HEK293 (cell line): ENCODE results near the gene ADORA2A.

Experiments
- CTCF ChIA-PET: fragments of 350-600 bp; formaldehyde crosslinking; extraction: SDS; loops from one replicate; lab custom pipeline; 2021; ENCODE audit warnings: antibody characterized with exemption; lab: Yijun Ruan, JAX
- POLR2A ChIA-PET: fragments of 300-600 bp; formaldehyde crosslinking; extraction: SDS; loops from one replicate; lab custom pipeline; 2020; ENCODE audit warnings: antibody characterized with exemption, inconsistent platforms; lab: Yijun Ruan, JAX
- H3K27ac ChIP-seq: fragments of 200-500 bp; sonication (Bioruptor generic); 2 replicates; pipeline ENCODE4 v1.5.1; 2014; ENCODE audit warnings: low read depth, low read length, control low read depth, inconsistent platforms; ENCODE audit errors: extremely low read depth
- H3K36me3 ChIP-seq, 2 experiments: fragments of 200-500 bp in 1 of 2; sonication (Bioruptor generic) in 1 of 2; 1 replicate in 1 of 2; 2 replicates in 1 of 2; pipeline ENCODE4 v1.5.1; 2014 to 2017; ENCODE audit warnings: inconsistent platforms in 2 of 2, low read length in 2 of 2; ENCODE audit not compliant: control insufficient read depth in 2 of 2, insufficient read depth in 1 of 2
- H3K4me1 ChIP-seq: fragments of 200-500 bp; sonication (Bioruptor generic); 2 replicates; pipeline ENCODE4 v1.5.1; 2014; ENCODE audit warnings: mild to moderate bottlenecking, low read length, inconsistent platforms; ENCODE audit not compliant: control insufficient read depth, insufficient read depth
- H3K4me3 ChIP-seq: 2 replicates; pipeline ENCODE4 v1.5.1; 2011; ENCODE audit warnings: low read depth, mild to moderate bottlenecking, control low read depth, low read length, moderate library complexity
- H3K9me3 ChIP-seq: fragments of 200-500 bp; sonication (Bioruptor generic); 2 replicates; pipeline ENCODE4 v1.5.1; 2014; ENCODE audit warnings: low read depth, low read length, inconsistent platforms; ENCODE audit not compliant: control insufficient read depth, insufficient read depth
- PRDM10 ChIP-seq: fragments of 450-650 bp; formaldehyde crosslinking; IDR thresholded peaks from 2 replicates; pipeline ENCODE4 v1.5.1; 2016; ENCODE audit warnings: missing biosample characterization, missing genetic modification characterization
- SCRT2 ChIP-seq: fragments of 450-650 bp; formaldehyde crosslinking; IDR thresholded peaks from 2 replicates; pipeline ENCODE4 v1.5.1; 2016; ENCODE audit warnings: missing biosample characterization, missing genetic modification characterization
- WT1 ChIP-seq: fragments of 450-650 bp; formaldehyde crosslinking; IDR thresholded peaks from 2 replicates; pipeline ENCODE4 v1.5.1; 2016; ENCODE audit warnings: missing biosample characterization, missing genetic modification characterization
- ZNF112 ChIP-seq: fragments of 450-650 bp; formaldehyde crosslinking; IDR thresholded peaks from 2 replicates; pipeline ENCODE4 v1.5.0; 2017; ENCODE audit warnings: missing biosample characterization, missing genetic modification characterization
- ZNF302 ChIP-seq: fragments of 450-650 bp; formaldehyde crosslinking; IDR thresholded peaks from 2 replicates; pipeline ENCODE4 v1.5.1; 2016; ENCODE audit warnings: missing biosample characterization, missing genetic modification characterization, low read depth
- ZNF335 ChIP-seq: fragments of 450-650 bp; formaldehyde crosslinking; conservative IDR thresholded peaks from 2 replicates; pipeline ENCODE4 v1.5.1; 2016; ENCODE audit warnings: missing biosample characterization, missing genetic modification characterization
- ZNF341 ChIP-seq: fragments of 450-650 bp; formaldehyde crosslinking; IDR thresholded peaks from 2 replicates; pipeline ENCODE4; 2016; ENCODE audit warnings: low read depth, missing biosample characterization, missing genetic modification characterization
- ZNF354C ChIP-seq: fragments of 450-650 bp; formaldehyde crosslinking; IDR thresholded peaks from 2 replicates; pipeline ENCODE4 v1.5.1; 2016; ENCODE audit warnings: missing biosample characterization, missing genetic modification characterization, low read depth, borderline replicate concordance
- ZNF433 ChIP-seq: fragments of 450-650 bp; formaldehyde crosslinking; IDR thresholded peaks from 2 replicates; pipeline ENCODE4 v1.5.1; 2016; ENCODE audit warnings: missing biosample characterization, missing genetic modification characterization, low read depth
- ZNF473 ChIP-seq: fragments of 450-650 bp; formaldehyde crosslinking; IDR thresholded peaks from 2 replicates; pipeline ENCODE4 v1.5.1; 2017; ENCODE audit warnings: missing biosample characterization, missing genetic modification characterization
- ZNF670 ChIP-seq: fragments of 450-650 bp; formaldehyde crosslinking; IDR thresholded peaks from 2 replicates; pipeline ENCODE4 v1.5.1; 2016; ENCODE audit warnings: missing biosample characterization, missing genetic modification characterization, low read depth
- TF ChIP-seq, protein P1 (sequence below): fragments of 450-650 bp; formaldehyde crosslinking; IDR thresholded peaks from 2 replicates; pipeline ENCODE4 v1.5.1; 2016; ENCODE audit warnings: missing biosample characterization, missing genetic modification characterization

Gene ADORA2A

DNA sequence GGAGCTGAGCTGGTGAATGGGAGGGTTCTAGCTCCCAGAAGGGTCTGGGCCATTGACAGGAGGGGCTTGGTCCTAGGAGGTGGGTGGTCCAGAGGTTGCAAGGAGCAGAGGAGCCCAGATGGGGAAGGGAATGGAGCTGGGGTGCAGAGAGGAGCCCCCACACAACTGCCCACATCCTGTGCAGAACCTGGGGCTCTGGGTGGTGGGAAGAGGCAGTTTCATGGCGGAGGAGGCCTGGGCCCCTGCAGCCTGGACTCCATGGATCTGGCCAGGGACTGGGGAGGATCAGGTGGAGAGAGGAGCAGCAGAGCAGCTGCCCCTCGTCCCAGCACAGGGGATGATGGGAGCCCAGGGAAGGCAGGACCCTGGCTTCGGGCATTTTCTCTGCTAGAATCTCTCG, 963 bp upstream of the ADORA2A start:
- POLR2A ChIA-PET, result no interaction called here
- H3K4me1 ChIP-seq, result no peaks in the 10 kb centered on the region
- no peak overlapping the region for H3K27ac ChIP-seq

GRCh38 chr22:24426851-24427499, 424 bp upstream of the ADORA2A start:
- ChIA-PET CTCF (interaction anchor here (0.7 to 8.0 kb wide), 3 partner anchors 57 to 76 kb away, joined by 3 to 99 read pairs (median 9); no protein-coding TSS in a partner anchor), POLR2A (no interaction called here)
- H3K36me3 ChIP-seq, result no peaks in the 10 kb centered on the region
- H3K27ac ChIP-seq, result no peak overlapping the region
- H3K4me1 ChIP-seq, result no peaks in the 10 kb centered on the region
- TF ChIP-seq ZNF433 (tag by site-specific recombination), result no peak
- peak; percentile 73 for TF ChIP-seq SCRT2 (tag by site-specific recombination)
- no peak overlapping the region for H3K4me3 ChIP-seq
- H3K9me3 ChIP-seq, result no peaks in the 10 kb centered on the region

More for the DNA sequence above, 963 bp upstream of the ADORA2A start:
- Histone ChIP-seq H3K4me3 (no peak overlapping the region), H3K9me3 (no peaks in the 10 kb centered on the region), H3K36me3 (no peaks in the 10 kb centered on the region)
- CTCF ChIA-PET, result interaction anchor here (1.0 to 8.0 kb wide), 3 partner anchors 58 to 91 kb away, joined by 3 to 99 read pairs (median 4); no protein-coding TSS in a partner anchor
- TF ChIP-seq ZNF670, result no peak
- TF ChIP-seq WT1 (tag by site-specific recombination), result no peak
- no peak for TF ChIP-seq ZNF354C
- TF ChIP-seq, protein P1, sequence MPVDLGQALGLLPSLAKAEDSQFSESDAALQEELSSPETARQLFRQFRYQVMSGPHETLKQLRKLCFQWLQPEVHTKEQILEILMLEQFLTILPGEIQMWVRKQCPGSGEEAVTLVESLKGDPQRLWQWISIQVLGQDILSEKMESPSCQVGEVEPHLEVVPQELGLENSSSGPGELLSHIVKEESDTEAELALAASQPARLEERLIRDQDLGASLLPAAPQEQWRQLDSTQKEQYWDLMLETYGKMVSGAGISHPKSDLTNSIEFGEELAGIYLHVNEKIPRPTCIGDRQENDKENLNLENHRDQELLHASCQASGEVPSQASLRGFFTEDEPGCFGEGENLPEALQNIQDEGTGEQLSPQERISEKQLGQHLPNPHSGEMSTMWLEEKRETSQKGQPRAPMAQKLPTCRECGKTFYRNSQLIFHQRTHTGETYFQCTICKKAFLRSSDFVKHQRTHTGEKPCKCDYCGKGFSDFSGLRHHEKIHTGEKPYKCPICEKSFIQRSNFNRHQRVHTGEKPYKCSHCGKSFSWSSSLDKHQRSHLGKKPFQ (tag by site-specific recombination), result no peak
- no peak for TF ChIP-seq ZNF473 (tag by site-specific recombination)
- TF ChIP-seq PRDM10 (tag by site-specific recombination), result peak; percentile 22; the same call in 1 of the 2 replicates
- no peak for TF ChIP-seq ZNF302

GRCh38 chr22:24428751-24429410, 1.5 kb downstream of the ADORA2A start:
- TF ChIP-seq ZNF112 (tag by site-specific recombination), result no peak
- peak; percentile 40; the same call in 1 of the 2 replicates for TF ChIP-seq ZNF341 (tag by site-specific recombination)
- TF ChIP-seq ZNF335 (tag by site-specific recombination), result peak; percentile 24
- Histone ChIP-seq H3K9me3 (no peaks in the 10 kb centered on the region), H3K36me3 (no peaks in the 10 kb centered on the region), H3K4me1 (no peaks in the 10 kb centered on the region), H3K4me3 (no peak overlapping the region), H3K27ac (no peak overlapping the region)
- CTCF ChIA-PET, result interaction anchor here (0.9 to 1.6 kb wide), 3 partner anchors 74 to 78 kb away, joined by 3 to 4 read pairs (median 3); no protein-coding TSS in a partner anchor
- POLR2A ChIA-PET, result no interaction called here
